SK-N-MC (cell line): ENCODE results near the gene MPHOSPH6.

ENCODE experiments used
- EZH2 ChIP-seq: fragments of 200-600 bp; sonication (generic); IDR thresholded peaks from one replicate; pipeline ENCODE4 v1.6.1; 2017; ENCODE audit warnings: antibody characterized with exemption
- POLR2AphosphoS5 ChIP-seq: IDR thresholded peaks from 2 replicates; pipeline ENCODE4 v1.6.1; 2012; ENCODE audit warnings: mild to moderate bottlenecking, low read depth, low read length, borderline replicate concordance

GRCh38 chr16:82157836-82158235 lies 12.2 kb downstream of the MPHOSPH6 start:
- TF ChIP-seq POLR2AphosphoS5 (no peak), EZH2 (no peak)
